Prostate gland (tissue), 2 donors: ENCODE results near the gene SGCA.

Experiments used
- POLR2AphosphoS5 ChIP-seq: sonication (generic); formaldehyde crosslinking; IDR thresholded peaks from one replicate; pipeline ENCODE4 v1.6.1; 2017; ENCODE audit warnings: antibody characterized with exemption
- TF ChIP-seq, protein P1 (sequence below), 4 experiments: fragments of 200-600 bp in 2 of 4; fragments of 450-650 bp in 2 of 4; sonication (generic) in 2 of 4; IDR thresholded peaks; 1 replicate in 3 of 4; 2 replicates in 1 of 4; pipeline ENCODE4 v1.5.1; 2016 to 2019; ENCODE audit warnings: antibody characterized with exemption in 4 of 4, mild to moderate bottlenecking in 2 of 4, moderate library complexity in 2 of 4

DNA sequence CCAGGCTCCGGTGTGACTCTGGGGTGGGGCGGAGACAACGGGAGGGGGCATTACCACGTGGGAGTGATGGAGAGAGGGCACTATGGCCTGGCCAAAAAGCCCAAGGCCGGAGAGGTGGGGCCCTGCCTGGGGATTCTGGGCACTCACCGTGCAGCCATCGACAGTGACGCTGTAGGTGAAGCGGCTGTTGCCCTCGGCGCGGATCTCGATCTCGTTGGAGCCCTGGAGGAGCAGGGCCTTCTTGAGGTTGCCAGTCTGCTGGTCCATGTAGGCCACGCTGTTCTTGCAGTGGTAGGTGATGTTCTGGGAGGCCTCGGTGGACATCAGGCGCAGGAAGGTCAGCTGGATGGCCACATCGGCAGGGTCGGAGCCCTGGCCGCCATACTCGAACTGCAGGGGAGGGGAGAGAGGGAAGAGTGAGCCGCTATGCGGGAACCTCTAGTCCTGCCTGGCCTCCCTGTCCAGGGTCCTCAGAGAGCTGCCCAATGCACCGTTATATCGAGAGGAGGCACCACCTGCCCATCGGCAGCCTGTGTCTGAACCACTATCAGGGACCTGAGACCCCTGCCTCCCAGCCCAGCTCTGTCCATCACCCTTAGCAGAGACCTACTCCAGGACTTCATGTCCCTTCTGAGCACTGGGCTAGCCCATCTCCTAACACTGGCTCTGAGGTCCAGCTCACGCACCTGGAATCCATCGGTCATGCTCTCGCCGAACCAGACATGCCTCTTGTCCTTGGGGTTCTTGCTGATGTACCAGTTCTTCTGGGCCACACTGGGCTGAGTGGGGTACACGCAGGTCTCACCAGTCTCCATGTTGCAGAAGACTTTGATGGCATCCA lies 20.0 kb downstream of the SGCA start:
- TF ChIP-seq, protein P1, sequence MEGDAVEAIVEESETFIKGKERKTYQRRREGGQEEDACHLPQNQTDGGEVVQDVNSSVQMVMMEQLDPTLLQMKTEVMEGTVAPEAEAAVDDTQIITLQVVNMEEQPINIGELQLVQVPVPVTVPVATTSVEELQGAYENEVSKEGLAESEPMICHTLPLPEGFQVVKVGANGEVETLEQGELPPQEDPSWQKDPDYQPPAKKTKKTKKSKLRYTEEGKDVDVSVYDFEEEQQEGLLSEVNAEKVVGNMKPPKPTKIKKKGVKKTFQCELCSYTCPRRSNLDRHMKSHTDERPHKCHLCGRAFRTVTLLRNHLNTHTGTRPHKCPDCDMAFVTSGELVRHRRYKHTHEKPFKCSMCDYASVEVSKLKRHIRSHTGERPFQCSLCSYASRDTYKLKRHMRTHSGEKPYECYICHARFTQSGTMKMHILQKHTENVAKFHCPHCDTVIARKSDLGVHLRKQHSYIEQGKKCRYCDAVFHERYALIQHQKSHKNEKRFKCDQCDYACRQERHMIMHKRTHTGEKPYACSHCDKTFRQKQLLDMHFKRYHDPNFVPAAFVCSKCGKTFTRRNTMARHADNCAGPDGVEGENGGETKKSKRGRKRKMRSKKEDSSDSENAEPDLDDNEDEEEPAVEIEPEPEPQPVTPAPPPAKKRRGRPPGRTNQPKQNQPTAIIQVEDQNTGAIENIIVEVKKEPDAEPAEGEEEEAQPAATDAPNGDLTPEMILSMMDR (IDR thresholded peaks at IDR 0.05) = no peak
- no peak for TF ChIP-seq POLR2AphosphoS5
